Limb (tissue), 2 donors: ENCODE data around the gene PDK2.
A peak's percentile ranks its signal among the peaks of the same experiment; 100 is the strongest.

ENCODE experiments used
- DNase-seq, 2 donors: peaks; one replicate each; pipeline ENCODE4 v3.0.0-alpha.2; 2016; ENCODE audit errors: extremely low spot score in 2 of 2

Gene PDK2

DNA sequence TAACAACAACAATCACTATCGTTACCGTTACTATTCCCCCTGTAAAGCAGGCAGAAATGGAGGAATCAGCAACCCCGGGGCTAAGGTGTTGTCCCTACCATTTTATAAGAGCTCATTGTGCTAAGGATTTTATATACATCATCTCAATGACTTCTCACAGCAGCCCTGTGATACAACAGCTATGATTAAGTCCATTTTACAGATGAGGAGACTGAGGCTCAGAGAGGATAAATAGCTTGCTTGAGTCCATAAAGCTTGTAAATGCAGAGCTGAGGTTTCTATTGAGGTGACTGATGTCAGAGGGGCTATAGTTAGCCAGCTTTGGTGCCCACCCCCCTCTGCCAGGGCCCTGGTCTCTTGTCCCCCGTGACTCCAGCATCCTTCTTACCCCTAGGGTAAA lies 16.7 kb upstream of the PDK2 start:
- no peak for DNase-seq

DNA sequence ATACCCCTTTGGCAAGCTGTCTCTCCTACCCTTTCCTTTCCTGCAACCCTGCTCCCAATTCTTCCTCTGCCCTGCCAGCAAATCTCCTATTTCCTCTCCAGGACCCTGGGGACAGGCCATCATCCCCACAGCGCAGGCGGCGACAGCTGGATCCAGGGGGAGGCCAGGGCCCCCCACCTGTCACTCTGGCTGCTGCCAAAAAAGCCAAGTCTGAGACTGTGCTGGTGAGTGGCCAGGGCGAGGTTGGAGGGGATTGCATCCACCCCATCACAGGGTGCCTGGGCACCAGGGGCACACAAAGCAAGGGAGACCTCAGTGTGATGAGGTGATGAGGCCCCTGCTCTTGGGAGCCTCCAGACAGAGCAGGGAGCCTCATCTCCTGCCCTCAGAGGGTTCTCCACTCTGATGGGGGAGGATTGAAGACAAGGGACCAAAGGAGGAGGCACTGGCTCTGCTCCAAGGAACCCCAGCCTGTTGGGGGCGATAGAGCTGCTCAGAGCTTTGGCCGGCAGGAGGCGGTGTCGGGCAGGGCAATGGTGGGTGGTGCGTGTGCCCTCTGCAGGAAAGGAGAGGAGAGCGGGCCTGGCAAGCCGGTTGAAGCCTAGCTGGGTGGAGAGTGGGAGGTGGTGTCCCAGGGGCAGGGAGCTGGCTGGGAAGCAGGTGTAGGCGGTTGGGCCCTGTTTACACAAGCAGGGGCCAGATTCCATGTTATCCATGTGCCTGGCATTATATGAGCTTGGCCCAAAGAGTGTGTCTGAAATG lies 15.6 kb upstream of the PDK2 start:
- DNase-seq = no peak

- DNase-seq = no peak
Observed at GRCh38 chr17:50080096-50080480, 15.1 kb upstream of the PDK2 start.

GRCh38 chr17:50080827-50081226 lies 14.3 kb upstream of the PDK2 start:
- no peak for DNase-seq

GRCh38 chr17:50081757-50082156 lies 13.4 kb upstream of the PDK2 start:
- DNase-seq = no peak

DNA sequence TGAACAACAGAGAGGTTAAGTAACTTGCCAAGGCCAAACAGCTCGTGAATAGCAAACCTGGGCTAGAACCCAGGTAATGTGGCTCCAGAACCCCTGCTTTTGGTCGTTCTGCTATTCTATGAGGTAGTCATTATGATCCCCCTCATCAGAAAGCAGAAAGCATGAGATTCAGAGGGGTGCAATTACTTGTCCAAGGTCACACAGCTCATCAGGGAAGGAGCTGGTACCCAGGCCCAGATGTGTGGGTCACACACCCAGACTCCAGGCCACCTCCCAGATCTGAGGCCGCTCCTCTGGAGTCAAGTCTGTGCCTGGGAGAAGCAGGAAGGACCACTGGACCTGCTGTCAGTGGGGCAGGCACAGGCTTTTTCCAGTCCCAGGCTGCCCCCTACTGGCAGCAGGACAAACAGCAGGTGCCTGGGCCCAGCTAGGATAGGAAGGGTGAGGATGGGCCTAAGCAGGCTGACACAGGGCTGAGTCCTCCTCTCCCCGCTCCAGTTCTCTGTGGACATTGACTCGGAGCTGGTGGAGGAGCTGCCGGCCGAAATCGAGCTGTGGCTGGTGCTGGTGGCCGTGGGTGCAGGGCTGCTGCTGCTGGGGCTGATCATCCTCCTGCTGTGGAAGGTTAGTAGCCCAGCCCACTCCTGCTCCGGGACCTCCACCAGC lies 7.8 kb upstream of the PDK2 start:
- peak; percentile 67 to 84 for DNase-seq

DNA sequence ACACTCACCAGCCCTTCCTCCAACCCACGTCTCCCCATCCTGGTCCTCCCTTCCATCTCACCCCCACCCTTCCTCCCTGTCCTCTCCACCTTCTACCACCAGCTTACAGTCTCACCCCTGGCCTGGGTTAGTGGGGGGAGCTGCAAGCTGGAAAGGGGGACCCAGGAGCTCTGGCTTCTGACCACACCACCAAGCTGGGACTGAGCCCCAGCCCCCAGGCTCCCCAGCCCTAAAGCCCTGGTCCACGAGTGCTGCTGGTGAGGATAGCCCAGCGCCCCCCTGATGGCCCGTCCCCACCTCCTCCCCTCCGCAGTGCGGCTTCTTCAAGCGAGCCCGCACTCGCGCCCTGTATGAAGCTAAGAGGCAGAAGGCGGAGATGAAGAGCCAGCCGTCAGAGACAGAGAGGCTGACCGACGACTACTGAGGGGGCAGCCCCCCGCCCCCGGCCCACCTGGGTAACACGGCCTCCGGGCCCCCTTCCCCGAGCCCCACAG lies 7.2 kb upstream of the PDK2 start:
- DNase-seq = peak in 1 of 2 donors; percentile 27

DNA sequence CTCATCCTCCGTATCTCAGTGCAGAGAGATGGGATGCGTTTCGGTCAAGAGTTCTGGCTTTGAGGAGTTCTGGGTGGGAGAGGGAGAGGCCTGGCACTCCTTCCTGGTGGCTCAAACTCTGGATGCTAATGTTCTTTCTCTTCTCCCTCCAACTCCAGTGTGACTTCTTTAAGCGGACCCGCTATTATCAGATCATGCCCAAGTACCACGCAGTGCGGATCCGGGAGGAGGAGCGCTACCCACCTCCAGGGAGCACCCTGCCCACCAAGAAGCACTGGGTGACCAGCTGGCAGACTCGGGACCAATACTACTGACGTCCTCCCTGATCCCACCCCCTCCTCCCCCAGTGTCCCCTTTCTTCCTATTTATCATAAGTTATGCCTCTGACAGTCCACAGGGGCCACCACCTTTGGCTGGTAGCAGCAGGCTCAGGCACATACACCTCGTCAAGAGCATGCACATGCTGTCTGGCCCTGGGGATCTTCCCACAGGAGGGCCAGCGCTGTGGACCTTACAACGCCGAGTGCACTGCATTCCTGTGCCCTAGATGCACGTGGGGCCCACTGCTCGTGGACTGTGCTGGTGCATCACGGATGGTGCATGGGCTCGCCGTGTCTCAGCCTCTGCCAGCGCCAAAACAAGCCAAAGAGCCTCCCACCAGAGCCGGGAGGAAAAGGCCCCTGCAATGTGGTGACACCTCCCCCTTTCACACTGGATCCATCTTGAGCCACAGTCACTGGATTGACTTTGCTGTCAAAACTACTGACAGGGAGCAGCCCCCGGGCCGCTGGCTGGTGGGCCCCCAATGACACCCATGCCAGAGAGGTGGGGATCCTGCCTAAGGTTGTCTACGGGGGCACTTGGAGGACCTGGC lies 6.0 kb upstream of the PDK2 start:
- DNase-seq = no peak

DNA sequence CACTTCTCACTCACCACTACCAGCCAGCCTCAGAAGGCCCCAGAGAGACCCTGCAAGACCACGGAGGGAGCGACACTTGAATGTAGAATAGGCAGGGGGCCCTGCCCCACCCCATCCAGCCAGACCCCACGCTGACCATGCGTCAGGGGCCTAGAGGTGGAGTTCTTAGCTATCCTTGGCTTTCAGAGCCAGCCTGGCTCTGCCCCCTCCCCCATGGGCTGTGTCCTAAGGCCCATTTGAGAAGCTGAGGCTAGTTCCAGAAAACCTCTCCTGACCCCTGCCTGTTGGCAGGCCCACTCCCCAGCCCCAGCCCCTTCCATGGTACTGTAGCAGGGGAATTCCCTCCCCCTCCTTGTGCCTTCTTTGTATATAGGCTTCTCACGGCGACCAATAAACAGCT lies 5.1 kb upstream of the PDK2 start:
- no peak for DNase-seq

- no peak for DNase-seq
Observed at GRCh38 chr17:50090971-50091917, 3.9 kb upstream of the PDK2 start.

GRCh38 chr17:50091918-50092285 lies 3.2 kb upstream of the PDK2 start:
- peak in 1 of 2 donors; percentile 21 for DNase-seq

GRCh38 chr17:50093246-50093645 lies 1.9 kb upstream of the PDK2 start:
- DNase-seq = no peak

DNA sequence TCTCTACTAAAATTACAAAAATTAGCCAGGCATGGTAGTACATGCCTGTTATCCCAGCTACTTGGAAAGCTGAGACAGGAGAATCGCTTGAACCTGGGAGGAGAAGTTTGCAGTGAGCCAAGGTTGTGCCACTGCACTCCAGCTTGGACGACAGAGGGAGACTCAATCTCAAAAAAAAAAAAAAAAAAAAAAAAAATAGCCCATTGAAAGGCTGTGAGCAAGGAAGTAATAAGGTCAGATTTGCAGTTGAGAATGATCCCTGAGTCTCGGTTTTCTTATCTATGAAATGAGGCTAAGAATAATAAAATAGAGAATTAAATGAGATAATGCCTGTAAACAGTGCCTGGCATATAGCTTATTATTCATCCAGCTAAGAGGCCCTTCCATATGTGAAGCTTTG lies 1.3 kb upstream of the PDK2 start:
- no peak for DNase-seq

DNA sequence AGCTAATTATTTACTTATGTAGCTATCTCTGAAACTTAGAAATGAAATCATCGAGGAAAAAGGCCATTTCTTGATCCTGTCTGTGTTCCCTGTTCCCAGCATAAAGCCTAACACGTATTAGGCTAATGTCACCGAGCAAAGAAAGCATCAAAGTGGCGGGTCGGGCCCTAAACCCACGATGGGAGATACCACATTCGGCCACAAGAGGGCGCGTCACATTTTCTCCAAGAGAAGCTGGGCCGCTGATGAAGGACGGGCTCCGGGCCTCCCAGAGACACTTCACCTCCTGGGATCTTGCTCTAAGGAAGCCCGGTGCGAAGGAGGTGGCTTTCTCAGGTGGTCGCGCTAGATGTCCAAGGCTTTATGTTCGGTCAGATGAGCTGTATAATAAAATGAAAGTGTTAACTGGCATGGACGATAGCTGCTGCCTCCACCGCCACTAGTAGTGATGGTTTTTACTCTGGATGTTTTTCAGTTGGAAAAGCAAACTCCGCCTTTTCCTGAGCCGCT lies 853 bp upstream of the PDK2 start:
- peak; percentile 89 to 95 for DNase-seq

- no peak for DNase-seq
Observed at GRCh38 chr17:50095626-50096037, 481 bp downstream of the PDK2 start.

DNA sequence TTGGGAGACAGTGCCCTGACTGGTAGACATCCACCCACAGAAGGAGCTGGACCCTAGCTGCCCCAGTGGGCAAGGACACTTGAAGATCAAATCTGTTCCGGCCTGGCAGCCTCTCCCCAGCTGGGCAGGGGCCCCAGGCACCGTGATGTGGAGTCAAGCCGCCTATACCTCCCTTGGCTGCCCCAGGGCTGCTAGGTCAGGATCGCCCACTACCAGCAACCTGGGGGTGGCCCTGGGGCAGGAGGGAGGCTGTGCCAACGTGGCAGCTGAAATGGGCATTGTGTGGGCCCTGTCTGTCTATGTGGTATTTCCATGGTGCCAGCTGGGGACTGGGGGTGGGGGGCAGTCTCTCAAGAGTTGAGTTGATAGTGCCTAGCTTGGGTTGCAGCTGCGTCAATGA lies 941 bp downstream of the PDK2 start:
- no peak for DNase-seq

GRCh38 chr17:50096758-50097157 lies 1.6 kb downstream of the PDK2 start:
- no peak for DNase-seq

GRCh38 chr17:50097455-50097854 lies 2.3 kb downstream of the PDK2 start:
- DNase-seq = no peak

- no peak for DNase-seq
Observed at GRCh38 chr17:50097926-50098325, 2.8 kb downstream of the PDK2 start.

DNA sequence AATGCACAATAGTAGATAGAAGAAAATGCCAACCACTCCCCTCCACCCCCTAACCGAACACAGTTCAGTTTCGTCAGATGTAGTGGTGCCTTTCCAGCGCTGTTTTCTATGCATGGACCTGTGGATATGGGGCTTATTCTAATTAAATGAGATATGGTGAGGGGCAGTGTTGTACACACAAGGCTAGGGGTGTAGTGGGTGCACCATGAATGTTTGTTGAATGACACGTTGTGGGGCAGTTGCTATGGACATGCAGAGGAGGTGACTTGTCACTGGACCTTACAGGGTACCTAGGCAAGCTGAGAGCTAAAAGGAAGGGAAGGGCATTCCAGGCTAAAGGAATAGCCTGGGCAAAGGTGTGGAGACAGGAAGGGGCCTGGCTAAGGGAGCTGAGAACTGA lies 3.4 kb downstream of the PDK2 start:
- no peak for DNase-seq

DNA sequence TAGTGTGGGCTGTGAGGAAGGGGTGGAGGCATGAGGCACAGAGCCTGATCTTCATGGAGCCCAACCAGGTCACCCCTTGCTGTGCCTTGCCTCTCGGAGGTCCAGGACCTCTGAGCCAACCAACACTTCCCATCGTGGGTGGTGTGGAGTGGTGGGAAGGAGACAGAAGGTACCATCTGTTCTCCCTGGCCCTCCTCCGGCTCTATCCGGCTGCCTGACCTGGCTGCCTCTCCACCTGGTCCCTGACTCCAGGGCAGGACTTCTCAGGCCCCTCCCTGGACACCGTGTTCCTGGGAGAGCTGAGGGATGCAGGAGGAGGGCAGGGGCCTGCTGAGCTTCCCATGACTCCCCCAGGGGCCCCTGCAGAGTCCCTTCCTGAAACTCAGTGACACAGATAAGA lies 3.9 kb downstream of the PDK2 start:
- DNase-seq = no peak
